GM18951 (cell line): ENCODE results near the gene ST8SIA2.

ENCODE experiments used
- POLR2A ChIP-seq: IDR thresholded peaks from 4 replicates; pipeline ENCODE4 v1.6.1; 2011; ENCODE audit warnings: mild to moderate bottlenecking; ENCODE audit not compliant: insufficient read length, insufficient read depth; ENCODE audit errors: extremely low read depth
- in situ Hi-C: fragments of 300-500 bp; cut with MboI; formaldehyde crosslinking; loops from one replicate; pipeline ENCODE4 v1.12.0; 2022; ENCODE audit warnings: low sequenced_read_pairs, mixed read lengths, inconsistent platforms; ENCODE audit not compliant: unreplicated experiment

Gene ST8SIA2

DNA sequence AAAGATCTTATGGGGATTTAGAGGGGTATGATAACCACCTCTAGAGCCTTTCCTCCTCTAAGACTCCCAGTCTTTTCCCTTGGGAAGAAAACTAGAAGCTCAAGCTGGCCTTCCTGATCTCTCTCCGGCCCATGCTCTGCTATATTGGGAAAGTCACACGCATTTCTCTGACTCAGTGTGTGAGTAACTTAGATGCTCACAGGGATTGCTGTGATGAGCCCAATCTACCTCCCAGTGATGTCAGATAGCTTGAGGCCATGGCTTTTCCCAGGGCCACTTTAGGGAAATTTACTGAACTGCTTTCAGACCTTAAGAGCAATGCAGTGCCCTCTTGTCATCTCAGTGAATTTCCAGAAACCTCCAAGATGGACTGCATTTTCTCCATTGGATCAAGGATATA, 8.6 kb upstream of the ST8SIA2 start:
- TF ChIP-seq POLR2A = no peak
- in situ Hi-C loops = no loop called here

DNA sequence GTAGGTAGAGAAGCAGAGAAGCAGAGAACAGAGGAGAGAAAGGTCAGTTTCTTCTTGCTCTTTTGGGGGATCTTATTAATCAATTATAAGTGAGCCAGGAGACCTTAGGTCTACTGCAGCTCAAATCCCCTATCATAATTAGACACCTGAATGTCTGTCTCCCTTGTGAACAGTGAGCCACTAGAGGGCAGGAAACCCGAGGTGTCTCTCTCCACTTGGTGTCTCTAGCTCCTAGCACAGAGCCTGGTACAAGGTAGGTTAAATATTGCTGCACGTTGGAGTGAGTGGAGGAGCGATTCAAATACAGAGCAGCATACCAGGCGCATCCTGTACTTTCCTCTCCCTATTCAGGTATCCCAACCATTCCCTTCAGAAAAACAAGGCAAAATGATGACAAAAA, 2.0 kb upstream of the ST8SIA2 start:
- in situ Hi-C loops = no loop called here

DNA sequence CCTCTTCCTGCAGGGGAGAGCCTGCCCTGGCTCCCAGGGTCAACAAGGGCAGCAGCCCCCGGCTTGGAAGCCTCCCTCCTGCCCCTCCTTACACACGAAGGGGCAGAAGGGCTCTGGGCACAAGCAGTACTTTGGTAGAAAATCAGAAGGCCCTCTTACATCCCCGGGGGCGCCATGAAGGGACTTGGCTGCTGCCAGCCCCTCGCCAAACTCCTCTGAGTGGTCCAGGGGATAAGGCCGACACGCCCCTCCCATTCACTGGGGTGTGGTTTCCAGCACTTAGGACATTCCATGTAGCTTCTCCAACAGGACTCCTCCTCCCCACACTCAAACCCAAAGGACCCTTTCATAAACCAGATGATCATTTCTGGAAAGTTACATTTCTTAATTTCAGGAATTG, 1.2 kb upstream of the ST8SIA2 start:
- in situ Hi-C loops = no loop called here
- TF ChIP-seq POLR2A = no peak

More for the DNA sequence above, 2.0 kb upstream of the ST8SIA2 start:
- no peak for TF ChIP-seq POLR2A

DNA sequence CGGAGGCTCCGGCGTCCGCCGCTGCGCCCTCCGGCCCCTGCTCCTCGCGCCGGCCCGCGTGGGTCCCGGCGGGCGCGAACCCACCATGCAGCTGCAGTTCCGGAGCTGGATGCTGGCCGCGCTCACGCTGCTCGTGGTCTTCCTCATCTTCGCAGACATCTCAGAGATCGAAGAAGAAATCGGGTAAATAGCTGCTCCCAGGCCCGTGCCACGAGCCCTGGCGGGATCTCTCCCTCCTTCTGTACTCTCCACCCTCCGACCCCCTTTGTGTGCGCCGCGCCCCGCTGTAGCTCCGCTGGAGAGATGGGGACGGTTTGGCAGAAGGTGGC, 263 bp downstream of the ST8SIA2 start:
- in situ Hi-C loops = no loop called here
- TF ChIP-seq POLR2A = no peak

DNA sequence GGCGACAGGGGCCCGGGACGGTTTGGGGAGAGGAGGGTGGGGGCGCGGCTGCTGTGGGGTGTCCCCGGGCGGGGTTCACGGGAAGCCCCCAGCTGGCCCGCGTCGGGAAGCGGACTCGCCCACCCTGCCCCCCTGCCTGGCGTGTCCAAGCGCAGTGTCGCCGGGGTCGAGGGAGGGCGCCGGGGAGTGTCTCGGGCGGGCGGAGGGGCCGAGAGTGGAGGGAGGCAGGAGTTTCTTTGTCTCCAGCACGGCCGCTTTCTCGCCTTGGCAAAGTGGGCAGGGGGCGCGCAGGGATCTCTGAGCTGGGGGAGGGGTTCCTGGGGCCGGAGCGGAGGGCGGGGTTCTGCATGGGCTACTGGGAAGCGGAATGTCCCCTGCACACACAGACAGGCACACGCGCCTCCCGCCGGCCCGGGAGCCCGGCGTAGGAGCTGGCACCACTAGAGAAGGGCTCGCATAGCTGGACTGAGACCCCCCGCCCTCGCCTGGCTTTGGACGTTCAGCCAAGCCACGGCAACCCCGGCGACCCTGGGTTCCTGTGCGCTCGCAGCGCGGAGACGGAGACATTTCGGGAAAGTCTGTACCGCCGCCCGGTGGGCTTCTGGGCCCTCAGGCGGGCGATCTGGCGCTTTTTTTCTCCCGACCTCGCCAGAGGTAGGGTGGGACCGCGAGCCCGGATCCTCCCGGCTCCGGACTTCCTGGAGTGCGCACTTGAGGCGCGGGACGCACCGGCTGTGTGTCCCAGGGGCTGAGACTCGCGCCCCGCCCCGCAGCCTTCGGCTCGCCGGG, 822 bp downstream of the ST8SIA2 start:
- in situ Hi-C loops = no loop called here

DNA sequence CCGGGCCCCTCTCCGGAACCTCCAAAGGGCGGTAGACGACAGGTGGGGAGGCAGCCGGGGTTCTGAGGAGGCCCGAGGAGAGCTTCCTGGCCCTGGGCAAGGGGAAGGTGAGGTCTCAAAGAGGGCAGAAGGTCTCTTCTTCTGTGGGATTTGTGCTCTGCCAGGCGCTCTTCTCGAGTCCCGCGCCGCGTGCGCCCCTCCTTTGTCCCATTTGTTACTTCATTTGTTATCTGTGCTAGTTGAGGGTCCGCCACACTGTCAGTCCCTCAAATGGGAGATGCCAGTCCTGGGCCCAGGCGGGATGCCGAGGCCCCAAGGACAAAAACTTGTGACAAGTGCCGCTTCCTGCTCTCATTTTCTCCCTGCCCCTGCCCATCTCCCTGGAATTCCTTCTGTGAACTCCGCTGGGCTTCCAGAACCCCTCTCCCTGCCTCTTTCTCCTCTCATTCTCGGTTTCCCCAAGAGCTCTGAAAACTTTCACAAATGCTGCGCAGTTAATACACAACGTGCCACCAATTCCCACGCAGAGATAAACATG, 1.5 kb downstream of the ST8SIA2 start:
- in situ Hi-C loops = no loop called here
- no peak for TF ChIP-seq POLR2A

More for the DNA sequence above, 822 bp downstream of the ST8SIA2 start:
- no peak for TF ChIP-seq POLR2A

DNA sequence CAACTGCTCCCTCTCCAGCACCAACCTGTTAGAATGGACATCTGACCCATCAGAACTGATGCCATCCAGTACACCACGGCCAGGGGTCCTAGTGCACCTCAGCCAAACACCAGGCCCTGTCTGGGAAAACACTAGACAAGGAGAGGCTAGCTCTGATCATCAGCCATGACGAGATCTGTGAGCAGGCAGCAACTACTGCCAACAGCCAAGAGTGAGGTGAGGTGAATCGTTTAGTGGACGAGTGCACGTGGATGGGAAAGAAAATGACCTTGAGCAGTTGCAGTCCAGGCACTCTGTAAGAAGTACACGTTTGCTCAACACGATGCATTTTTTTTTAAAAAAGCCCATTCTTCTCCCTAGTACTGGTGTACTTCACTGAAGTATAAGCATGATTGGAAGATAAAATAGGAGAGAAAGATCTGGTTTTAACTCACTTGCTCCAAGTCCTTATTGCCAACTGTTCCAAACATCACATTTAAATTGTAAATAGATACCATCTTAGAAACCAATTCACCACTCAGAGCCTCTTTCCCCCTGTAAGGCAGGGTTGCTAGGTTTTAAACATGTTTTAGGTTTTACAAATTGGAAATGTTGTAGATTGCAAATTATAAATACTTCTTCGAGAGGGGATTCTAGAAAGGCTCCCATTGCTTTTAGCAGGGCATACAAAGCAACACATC, 5.7 kb downstream of the ST8SIA2 start:
- TF ChIP-seq POLR2A = no peak
- in situ Hi-C loops = no loop called here

DNA sequence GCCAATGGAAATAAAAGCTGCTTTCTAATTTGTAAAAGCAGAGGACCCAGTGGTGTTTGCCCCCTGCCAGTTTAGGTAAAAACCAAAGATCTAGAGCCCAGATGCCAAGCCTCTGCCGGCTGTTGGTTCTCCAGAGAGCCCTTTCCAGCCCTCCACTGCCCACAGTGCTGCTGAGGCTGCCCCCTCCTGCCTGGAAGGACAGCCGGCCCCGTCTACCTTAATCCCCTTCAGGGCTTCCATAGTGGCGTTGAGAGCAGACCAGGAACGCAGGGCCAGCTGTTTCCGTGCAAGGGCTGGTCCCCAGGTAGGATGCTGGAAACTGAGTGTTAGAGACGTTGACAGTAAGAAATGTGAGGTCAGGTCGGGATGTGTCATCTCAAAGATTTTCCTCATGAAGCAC, 6.9 kb downstream of the ST8SIA2 start:
- in situ Hi-C loops = no loop called here

DNA sequence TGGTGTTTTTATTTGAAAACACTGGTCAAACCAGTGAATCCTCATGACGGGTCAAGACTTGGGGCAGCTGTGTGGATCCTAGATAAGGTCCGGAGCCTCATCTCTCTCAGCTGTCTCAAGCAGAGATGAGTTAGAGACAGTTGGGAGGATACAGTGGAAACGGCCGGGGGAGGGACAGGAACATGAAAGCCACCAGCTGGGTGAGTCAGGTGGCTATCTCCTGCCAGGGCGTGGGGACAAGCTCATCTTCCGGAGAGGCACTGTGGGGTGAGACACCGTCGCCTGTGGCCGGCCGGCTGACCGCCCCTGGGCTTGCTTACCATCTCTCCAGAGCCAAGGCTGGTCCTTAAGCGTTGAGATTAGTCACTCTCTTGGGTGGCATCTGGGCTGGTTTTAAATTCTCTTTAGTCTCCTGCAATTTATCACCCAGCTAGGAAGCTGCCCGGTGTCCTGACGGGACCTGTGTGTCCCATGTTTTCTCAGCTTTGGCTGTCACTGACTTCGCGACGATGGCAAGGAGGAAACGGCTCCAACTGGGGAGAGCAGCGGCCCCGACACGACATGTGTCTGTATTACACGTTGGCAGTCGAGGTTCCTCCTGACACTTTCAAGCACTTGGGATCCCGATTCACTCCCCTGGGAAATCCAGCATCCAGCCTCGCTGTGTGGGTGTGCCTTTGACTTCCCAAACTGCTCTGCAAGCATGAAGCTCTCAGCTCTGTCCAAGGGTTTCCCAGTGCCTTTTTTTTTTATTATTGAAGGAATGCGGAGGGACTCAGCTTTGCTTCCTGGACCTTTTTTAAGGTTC, 7.5 kb downstream of the ST8SIA2 start:
- in situ Hi-C loops = no loop called here

More for the DNA sequence above, 6.9 kb downstream of the ST8SIA2 start:
- TF ChIP-seq POLR2A = no peak

DNA sequence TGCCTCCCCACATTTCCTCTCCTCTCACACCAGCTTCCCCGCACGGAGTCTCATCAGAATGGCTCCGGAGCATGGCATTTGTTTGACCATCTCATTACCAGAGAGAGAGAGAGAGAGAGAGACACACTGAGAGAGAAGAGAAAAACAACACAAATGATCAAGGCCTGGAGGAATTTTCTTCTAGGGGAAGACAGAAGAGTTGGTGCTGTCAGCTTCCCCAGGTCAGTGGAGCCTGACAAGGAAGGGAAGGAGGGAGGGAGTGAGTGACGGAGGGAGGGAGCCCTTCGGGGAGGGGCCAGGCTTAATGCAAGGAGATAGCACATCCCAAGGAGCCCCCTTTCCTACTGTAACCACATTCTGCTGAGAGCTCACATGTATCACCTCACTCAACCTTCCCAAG, 9.1 kb downstream of the ST8SIA2 start:
- in situ Hi-C loops = no loop called here
- no peak for TF ChIP-seq POLR2A

More for the DNA sequence above, 7.5 kb downstream of the ST8SIA2 start:
- TF ChIP-seq POLR2A = no peak

DNA sequence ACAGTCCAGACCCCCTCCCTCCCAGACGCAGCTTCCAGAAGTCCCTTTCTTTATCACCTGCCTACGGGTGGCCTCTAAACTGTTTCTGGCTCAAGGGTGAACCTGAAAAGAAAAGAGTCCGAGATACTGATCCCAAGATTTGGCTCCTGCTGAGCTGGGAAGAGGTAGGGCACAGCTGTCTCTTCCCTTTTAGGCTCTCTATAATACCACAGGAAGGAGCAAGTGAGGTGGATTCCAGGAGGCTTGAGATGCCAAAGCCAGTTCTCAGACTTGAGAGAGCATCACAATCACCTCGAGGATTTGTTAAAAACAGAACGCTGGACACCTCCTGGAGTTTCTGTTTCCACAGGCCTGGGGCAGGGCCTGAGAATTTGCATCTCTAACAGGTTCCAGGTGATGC, 12.3 kb downstream of the ST8SIA2 start:
- no peak for TF ChIP-seq POLR2A
- in situ Hi-C loops = no loop called here

DNA sequence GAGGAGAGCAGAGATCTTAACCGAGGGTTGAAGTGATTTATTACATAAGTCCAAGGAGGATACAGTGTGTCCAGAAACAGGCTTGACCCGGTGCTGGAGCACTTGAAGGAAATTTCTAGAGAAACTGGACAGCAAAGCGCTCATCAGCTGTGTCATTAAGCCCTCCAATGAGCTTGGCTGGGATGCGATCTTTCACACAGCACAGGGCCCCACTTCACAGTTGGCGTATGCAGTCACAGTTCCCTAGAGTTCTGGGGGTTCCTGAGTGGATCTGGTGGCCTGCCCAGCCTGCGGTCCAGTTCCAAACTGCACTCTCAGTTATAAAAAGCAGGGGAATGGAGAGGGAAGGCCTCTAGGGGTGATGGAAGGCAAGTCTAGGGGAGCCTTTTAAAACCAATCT, 13.6 kb downstream of the ST8SIA2 start:
- TF ChIP-seq POLR2A = no peak
- in situ Hi-C loops = no loop called here

DNA sequence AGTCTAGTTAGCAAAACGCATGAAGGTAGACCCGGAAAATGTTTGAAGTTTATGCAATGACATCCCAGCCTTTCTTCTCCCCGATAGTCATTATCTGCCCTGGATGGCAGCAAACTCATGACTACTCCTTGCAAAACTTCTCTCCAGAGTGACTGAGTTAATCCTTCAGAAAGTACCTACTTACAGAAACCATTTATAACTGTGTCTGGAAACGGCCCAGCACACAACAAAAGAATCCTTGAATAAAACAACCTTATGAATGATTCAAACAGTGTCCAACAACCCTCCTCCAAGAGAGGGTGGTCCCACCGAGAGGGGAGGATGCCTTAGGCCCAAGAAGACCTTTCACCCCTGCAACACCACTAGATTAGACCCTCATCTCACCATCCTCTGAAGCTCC, 14.2 kb downstream of the ST8SIA2 start:
- TF ChIP-seq POLR2A = no peak
- in situ Hi-C loops = no loop called here
